CD4-positive, alpha-beta T cell treated with Interleukin-10 for 1 hour (primary cell): ENCODE measurements around the gene TBC1D9B.

Experiments
- DNase-seq: peaks from one replicate; pipeline ENCODE4 v3.0.0-alpha.2; 2020

TBC1D9B gene

GRCh38 chr5:179906795-179907555 is 722 bp downstream of the TBC1D9B start:
- peak; percentile 10 for DNase-seq

- DNase-seq = no peak
Observed at GRCh38 chr5:179906294-179906794, 1.4 kb downstream of the TBC1D9B start.

- DNase-seq = no peak
Observed at GRCh38 chr5:179905161-179905560, 2.5 kb downstream of the TBC1D9B start.

- DNase-seq = no peak
Observed at GRCh38 chr5:179904463-179905160, 3.1 kb downstream of the TBC1D9B start.

- no peak for DNase-seq
Observed at GRCh38 chr5:179902763-179903158, 4.9 kb downstream of the TBC1D9B start.

- no peak for DNase-seq
Observed at GRCh38 chr5:179901915-179902762, 5.6 kb downstream of the TBC1D9B start.

GRCh38 chr5:179901462-179901861 is 6.2 kb downstream of the TBC1D9B start:
- DNase-seq = no peak

GRCh38 chr5:179900711-179901110 is 7.0 kb downstream of the TBC1D9B start:
- no peak for DNase-seq

GRCh38 chr5:179900206-179900605 is 7.5 kb downstream of the TBC1D9B start:
- no peak for DNase-seq

GRCh38 chr5:179895861-179896260 is 11.8 kb downstream of the TBC1D9B start:
- no peak for DNase-seq

GRCh38 chr5:179893958-179894895 is 13.5 kb downstream of the TBC1D9B start:
- DNase-seq = no peak

- no peak for DNase-seq
Observed at GRCh38 chr5:179893076-179893957, 14.4 kb downstream of the TBC1D9B start.

- DNase-seq = no peak
Observed at GRCh38 chr5:179892255-179892654, 15.4 kb downstream of the TBC1D9B start.

- no peak for DNase-seq
Observed at GRCh38 chr5:179890751-179891682, 16.7 kb downstream of the TBC1D9B start.

GRCh38 chr5:179889885-179890284 is 17.8 kb downstream of the TBC1D9B start:
- no peak for DNase-seq

- no peak for DNase-seq
Observed at GRCh38 chr5:179887802-179888201, 19.9 kb downstream of the TBC1D9B start.

GRCh38 chr5:179887095-179887494 is 20.6 kb downstream of the TBC1D9B start:
- DNase-seq = no peak

- DNase-seq = no peak
Observed at GRCh38 chr5:179886190-179886911, 21.3 kb downstream of the TBC1D9B start.

- no peak for DNase-seq
Observed at GRCh38 chr5:179885491-179886090, 22.1 kb downstream of the TBC1D9B start.
